PC-3 (cell line): ENCODE data around the gene IL23R. TPM values are rescaled to one million over a fixed set of nuclear protein-coding genes. Genes with fewer than 3 reads are reported as not detected.
"Not testable (repeated sequence)": the region's sequence is repeated elsewhere in the genome, so short reads cannot be mapped to it uniquely, and the experiment has no call there.

Experiments
- ATAC-seq: fragments of 200-7000 bp; cut with Tn5 transposase; 2 replicates; pipeline ENCODE4 v1.9.1; 2020; ENCODE audit warnings: mild to moderate bottlenecking, moderate library complexity
- BruUV-seq: library from RNA; stranded (reverse); fragments of 400-500 nt; replicated peaks from 2 replicates; lab custom pipeline; 2021; lab: Mats Ljungman, UMichigan
- CTCF ChIA-PET: fragments of 300-600 bp; sonication (Branson Sonifier 250); formaldehyde crosslinking; loops from one replicate; lab custom pipeline; 2022; ENCODE audit warnings: antibody characterized with exemption; lab: Charles Lee
- POLR2A ChIA-PET: fragments of 300-600 bp; sonication (Branson Sonifier 250); formaldehyde crosslinking; loops from one replicate; lab custom pipeline; 2022; ENCODE audit warnings: antibody characterized with exemption; ENCODE audit not compliant: unreplicated experiment; lab: Charles Lee
- DNase-seq: peaks from one replicate; pipeline ENCODE4 v3.0.0-alpha.2; 2015
- H2AFZ ChIP-seq: fragments of 300-600 bp; sonication (generic); 2 replicates; pipeline ENCODE4 v1.6.0; 2016; ENCODE audit warnings: antibody characterized with exemption, low read length
- H3F3A ChIP-seq: fragments of 300-600 bp; sonication (generic); one replicate; pipeline ENCODE4 v1.6.0; 2017; ENCODE audit warnings: antibody characterized with exemption, low read length, control low read depth, mild to moderate bottlenecking; ENCODE audit not compliant: unreplicated experiment
- H3K27ac ChIP-seq: fragments of 300-600 bp; sonication (generic); 2 replicates; pipeline ENCODE4 v1.5.1; 2016; ENCODE audit warnings: mild to moderate bottlenecking, low read length
- H3K27me3 ChIP-seq: fragments of 300-600 bp; sonication (generic); 2 replicates; pipeline ENCODE4 v1.6.1; 2016; ENCODE audit warnings: low read length, mixed read lengths
- H3K36me3 ChIP-seq: fragments of 300-600 bp; sonication (generic); 2 replicates; pipeline ENCODE4 v1.6.1; 2016; ENCODE audit warnings: low read depth, mixed run types, low read length, mixed read lengths
- H3K4me1 ChIP-seq: fragments of 300-600 bp; sonication (generic); 2 replicates; pipeline ENCODE4 v1.5.1; 2016; ENCODE audit warnings: low read length; ENCODE audit not compliant: insufficient read depth
- H3K4me2 ChIP-seq: fragments of 300-600 bp; sonication (generic); 2 replicates; pipeline ENCODE4 v1.6.0; 2016; ENCODE audit warnings: low read length
- H3K4me3 ChIP-seq: fragments of 300-600 bp; sonication (generic); 2 replicates; pipeline ENCODE4 v1.5.1; 2016; ENCODE audit warnings: mild to moderate bottlenecking, low read length, mixed read lengths
- H3K79me2 ChIP-seq: fragments of 300-600 bp; sonication (generic); 2 replicates; pipeline ENCODE4 v1.6.1; 2017; ENCODE audit warnings: low read length, mixed read lengths
- H3K9ac ChIP-seq: fragments of 300-600 bp; sonication (generic); 2 replicates; pipeline ENCODE4 v1.6.0; 2016; ENCODE audit warnings: mild to moderate bottlenecking, low read length
- H3K9me2 ChIP-seq: fragments of 300-600 bp; sonication (generic); replicated peaks from 2 replicates; pipeline ENCODE4 v1.6.1; 2016; ENCODE audit warnings: mixed run types, low read length, mixed read lengths
- H3K9me3 ChIP-seq: fragments of 300-600 bp; sonication (generic); 2 replicates; pipeline ENCODE4 v1.6.1; 2016; ENCODE audit warnings: low read length, mixed read lengths
- H4K20me1 ChIP-seq: fragments of 300-600 bp; sonication (generic); 2 replicates; pipeline ENCODE4 v1.6.1; 2016; ENCODE audit warnings: low read length, mixed read lengths
- CTCF ChIP-seq: fragments of 300-600 bp; sonication (generic); conservative IDR thresholded peaks from 2 replicates; pipeline ENCODE4 v1.5.1; 2017; ENCODE audit warnings: antibody characterized with exemption, low read depth, mild to moderate bottlenecking, low read length
- EZH2 ChIP-seq: fragments of 300-600 bp; sonication (generic); IDR thresholded peaks from one replicate; pipeline ENCODE4 v1.6.1; 2017; ENCODE audit warnings: antibody characterized with exemption, mild to moderate bottlenecking, low read length; ENCODE audit not compliant: unreplicated experiment
- EZH2phosphoT487 ChIP-seq: fragments of 300-600 bp; sonication (generic); IDR thresholded peaks from 2 replicates; pipeline ENCODE4 v1.6.1; 2018; ENCODE audit warnings: mild to moderate bottlenecking, antibody characterized with exemption, low read length, borderline replicate concordance
- intact Hi-C: fragments of 100-400 bp; cut with micrococcal nuclease; formaldehyde crosslinking; loops from 2 replicates; pipeline ENCODE4 v1.9.0; 2023
- total RNA-seq: library from RNA; depleted of rRNA; stranded (reverse); fragments of >200 nt; gene quantifications from 2 replicates; pipeline ENCODE4 v1.2.3, GENCODE V29; 2014

Gene IL23R
- total RNA-seq, 1 experiment from 2014 or later: not detected

DNA sequence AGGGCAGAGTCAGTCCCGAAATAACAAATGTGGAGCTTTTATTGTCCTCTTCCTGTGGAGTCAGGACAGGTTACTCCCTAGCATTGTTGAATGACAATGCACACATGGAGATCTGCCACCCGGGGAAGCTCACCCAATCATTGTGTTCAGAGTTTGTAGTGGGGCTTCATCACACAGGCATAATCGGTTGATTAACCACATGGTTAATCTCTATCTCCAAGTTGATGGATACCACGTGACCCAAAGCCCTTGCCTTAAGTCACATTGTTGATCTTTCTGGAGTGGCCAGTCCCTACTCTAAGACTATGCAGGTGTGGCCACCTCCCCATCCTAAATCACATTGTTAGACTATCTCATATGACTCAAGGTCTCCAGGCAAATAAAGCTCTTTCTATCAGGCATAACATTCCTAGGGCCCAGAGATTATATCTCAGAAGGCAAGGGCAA, 28.9 kb upstream of the IL23R start:
- no peaks in the 10 kb centered on the region for H3K4me1 ChIP-seq
- H3K9ac ChIP-seq: no peak overlapping the region
- H2AFZ ChIP-seq: 0 out of 2 replicates have a peak overlapping the region, but pooled peaks have one; percentile 37
- no peaks in the 10 kb centered on the region for H3K79me2 ChIP-seq
- ATAC-seq (no peak; the same call in 1 of the 2 replicates), DNase-seq (peak; percentile 24)
- no peak overlapping the region for H3K4me3 ChIP-seq
- H3K9me3 ChIP-seq: no peaks in the 10 kb centered on the region
- ChIA-PET POLR2A (no interaction called here), CTCF (no interaction called here)
- H3K27me3 ChIP-seq: no peaks in the 10 kb centered on the region
- H3F3A ChIP-seq: no peaks in the 10 kb centered on the region
- no peaks in the 10 kb centered on the region for H3K36me3 ChIP-seq
- no peaks in the 10 kb centered on the region for H3K9me2 ChIP-seq
- intact Hi-C loops: no loop called here
- no peak overlapping the region for H3K4me2 ChIP-seq
- no peak overlapping the region for H3K27ac ChIP-seq
- no peaks in the 10 kb centered on the region for H4K20me1 ChIP-seq
- no peak for TF ChIP-seq EZH2phosphoT487
- TF ChIP-seq EZH2: no peak
- TF ChIP-seq CTCF: no peak
- BruUV-seq: no TSS peak

- Histone ChIP-seq H3K9me2 (no peaks in the 10 kb centered on the region), H3K4me2 (no peak overlapping the region), H3K36me3 (no peaks in the 10 kb centered on the region), H2AFZ (no peak overlapping the region), H4K20me1 (no peaks in the 10 kb centered on the region), H3K27ac (no peak overlapping the region), H3K4me3 (no peak overlapping the region), H3K9ac (no peak overlapping the region), H3K4me1 (no peaks in the 10 kb centered on the region), H3F3A (no peaks in the 10 kb centered on the region), H3K9me3 (no peaks in the 10 kb centered on the region), H3K79me2 (no peaks in the 10 kb centered on the region), H3K27me3 (no peaks in the 10 kb centered on the region)
- ChIA-PET POLR2A (no interaction called here), CTCF (no interaction called here)
- DNase-seq: no peak
- no peak for TF ChIP-seq EZH2phosphoT487
- no peak for TF ChIP-seq CTCF
- TF ChIP-seq EZH2: no peak
- ATAC-seq: no peak
- intact Hi-C loops: no loop called here
- BruUV-seq: no TSS peak
Measured at GRCh38 chr1:67138813-67139499, 27.3 kb upstream of the IL23R start.

- no peaks in the 10 kb centered on the region for H3K4me1 ChIP-seq
- no peak overlapping the region for H2AFZ ChIP-seq
- no TSS peak for BruUV-seq
- H4K20me1 ChIP-seq: no peaks in the 10 kb centered on the region
- POLR2A ChIA-PET: no interaction called here
- no peaks in the 10 kb centered on the region for H3F3A ChIP-seq
- intact Hi-C loops: loop anchor here (5.0 to 10.0 kb wide), 2 partner anchors 88 to 194 kb away; partner anchors contain the start of gene SLC35D1
- CTCF ChIA-PET: no interaction called here
- DNase-seq (no peak), ATAC-seq (no peak)
- H3K79me2 ChIP-seq: no peaks in the 10 kb centered on the region
- no peaks in the 10 kb centered on the region for H3K9me2 ChIP-seq
- H3K9me3 ChIP-seq: no peaks in the 10 kb centered on the region
- H3K36me3 ChIP-seq: no peaks in the 10 kb centered on the region
- no peak overlapping the region for H3K27ac ChIP-seq
- H3K4me2 ChIP-seq: no peak overlapping the region
- no peak overlapping the region for H3K9ac ChIP-seq
- H3K27me3 ChIP-seq: no peaks in the 10 kb centered on the region
- H3K4me3 ChIP-seq: no peak overlapping the region
- TF ChIP-seq CTCF (no peak), EZH2 (no peak)
Measured at GRCh38 chr1:67140460-67140859, 25.8 kb upstream of the IL23R start.

- H3K4me3 ChIP-seq, H3F3A ChIP-seq, H3K4me2 ChIP-seq, H3K79me2 ChIP-seq, H3K27ac ChIP-seq, POLR2A ChIA-PET, H3K27me3 ChIP-seq, H3K9ac ChIP-seq, H3K9me3 ChIP-seq, H2AFZ ChIP-seq, H3K9me2 ChIP-seq, CTCF ChIA-PET, H3K36me3 ChIP-seq, H3K4me1 ChIP-seq, H4K20me1 ChIP-seq, ATAC-seq, BruUV-seq, DNase-seq: not testable (repeated sequence)
- intact Hi-C loops: loop anchor here (5.0 to 10.0 kb wide), 2 partner anchors 90 to 193 kb away; partner anchors contain the start of gene SLC35D1
Measured at GRCh38 chr1:67141832-67142231, 24.4 kb upstream of the IL23R start.
